H9 (cell line): ENCODE measurements around the gene ZNF718. TPM values are rescaled to one million over a fixed set of nuclear protein-coding genes. Genes with fewer than 3 reads are reported as not detected.

ENCODE experiments used
- DNase-seq: peaks from one replicate; pipeline ENCODE4 v3.0.0-alpha.2; 2017
- H2AFZ ChIP-seq: one replicate; pipeline ENCODE4 v1.6.1; 2013; ENCODE audit warnings: mild to moderate bottlenecking, low read length, control low read depth, moderate library complexity
- H2AK5ac ChIP-seq: 2 replicates; pipeline ENCODE4 v1.6.1; 2013; ENCODE audit warnings: low read length, control low read depth, mixed read lengths; ENCODE audit not compliant: insufficient read length
- H2BK120ac ChIP-seq: one replicate; pipeline ENCODE4 v1.6.1; 2013; ENCODE audit warnings: low read depth, mild to moderate bottlenecking, low read length, control low read depth, inconsistent platforms; ENCODE audit not compliant: poor library complexity, severe bottlenecking
- H2BK12ac ChIP-seq: 2 replicates; pipeline ENCODE4 v1.6.1; 2013; ENCODE audit warnings: low read length, control low read depth, mixed read lengths, low read depth; ENCODE audit not compliant: insufficient read length
- H2BK15ac ChIP-seq: 2 replicates; pipeline ENCODE4 v1.6.1; 2013; ENCODE audit warnings: low read depth, low read length, control low read depth
- H2BK20ac ChIP-seq: one replicate; pipeline ENCODE4 v1.6.1; 2013; ENCODE audit warnings: low read depth, mild to moderate bottlenecking, low read length, control low read depth, inconsistent platforms; ENCODE audit not compliant: poor library complexity, severe bottlenecking
- H2BK5ac ChIP-seq: 2 replicates; pipeline ENCODE4 v1.6.1; 2013; ENCODE audit warnings: low read length, control low read depth, mixed read lengths; ENCODE audit not compliant: insufficient read length
- H3K14ac ChIP-seq: 2 replicates; pipeline ENCODE4 v1.6.1; 2013; ENCODE audit warnings: low read length, control low read depth; ENCODE audit not compliant: insufficient read depth
- H3K18ac ChIP-seq: 2 replicates; pipeline ENCODE4 v1.6.1; 2013; ENCODE audit warnings: low read depth, mild to moderate bottlenecking, mixed read lengths, low read length, control low read depth; ENCODE audit not compliant: insufficient read length
- H3K23ac ChIP-seq: 2 replicates; pipeline ENCODE4 v1.6.1; 2013; ENCODE audit warnings: low read length, control low read depth, mixed read lengths, low read depth; ENCODE audit not compliant: insufficient read length
- H3K23me2 ChIP-seq: 2 replicates; pipeline ENCODE4 v1.6.1; 2013; ENCODE audit warnings: low read depth, mild to moderate bottlenecking, mixed read lengths, low read length, control low read depth; ENCODE audit not compliant: insufficient read length, poor library complexity, severe bottlenecking
- H3K27ac ChIP-seq: 2 replicates; pipeline ENCODE4 v1.5.1; 2013; ENCODE audit warnings: low read length, control low read depth, mixed read lengths, low read depth; ENCODE audit not compliant: insufficient read length
- H3K27me3 ChIP-seq: 2 replicates; pipeline ENCODE4 v1.6.1; 2013; ENCODE audit warnings: low read length, control low read depth, inconsistent platforms; ENCODE audit not compliant: insufficient read depth
- H3K4ac ChIP-seq: 2 replicates; pipeline ENCODE4 v1.6.1; 2013; ENCODE audit warnings: low read depth, mild to moderate bottlenecking, control low read depth, inconsistent platforms, low read length, moderate library complexity
- H3K4me1 ChIP-seq: 2 replicates; pipeline ENCODE4 v1.6.1; 2013; ENCODE audit warnings: low read length, control low read depth, inconsistent platforms; ENCODE audit not compliant: insufficient read depth
- H3K4me2 ChIP-seq: 2 replicates; pipeline ENCODE4 v1.6.1; 2013; ENCODE audit warnings: low read length, control low read depth, mixed read lengths; ENCODE audit not compliant: insufficient read length, insufficient read depth
- H3K56ac ChIP-seq: 2 replicates; pipeline ENCODE4 v1.6.1; 2013; ENCODE audit warnings: low read depth, mild to moderate bottlenecking, mixed read lengths, low read length, control low read depth; ENCODE audit not compliant: insufficient read length
- H3K79me1 ChIP-seq: 2 replicates; pipeline ENCODE4 v1.6.1; 2013; ENCODE audit warnings: low read depth, mild to moderate bottlenecking, moderate library complexity, low read length, control low read depth, inconsistent platforms; ENCODE audit not compliant: insufficient read depth, poor library complexity, severe bottlenecking
- H3K79me2 ChIP-seq: 2 replicates; pipeline ENCODE4 v1.6.1; 2013; ENCODE audit warnings: low read length, control low read depth, inconsistent platforms; ENCODE audit not compliant: insufficient read depth
- H3K9ac ChIP-seq: 2 replicates; pipeline ENCODE4 v1.6.1; 2013; ENCODE audit warnings: low read length, control low read depth, mixed read lengths; ENCODE audit not compliant: insufficient read length; ENCODE audit errors: extremely low read depth
- H3K9me3 ChIP-seq: one replicate; pipeline ENCODE4 v1.6.1; 2013; ENCODE audit warnings: low read depth, low read length, inconsistent platforms; ENCODE audit not compliant: control insufficient read depth
- H3T11ph ChIP-seq: one replicate; pipeline ENCODE4 v1.6.1; 2013; ENCODE audit warnings: mild to moderate bottlenecking, low read length, control low read depth, inconsistent platforms
- H4K20me1 ChIP-seq: one replicate; pipeline ENCODE4 v1.6.1; 2013; ENCODE audit not compliant: control insufficient read depth, insufficient read length, insufficient read depth
- H4K5ac ChIP-seq: 2 replicates; pipeline ENCODE4 v1.6.1; 2013; ENCODE audit warnings: low read depth, mild to moderate bottlenecking, mixed read lengths, low read length, control low read depth; ENCODE audit not compliant: insufficient read length
- H4K8ac ChIP-seq: replicated peaks from 2 replicates; pipeline ENCODE4 v1.6.1; 2013; ENCODE audit warnings: low read length, control low read depth, mixed read lengths, low read depth; ENCODE audit not compliant: insufficient read length
- H4K91ac ChIP-seq: 2 replicates; pipeline ENCODE4 v1.6.1; 2013; ENCODE audit warnings: low read depth, mild to moderate bottlenecking, moderate library complexity, mixed read lengths, low read length, control low read depth; ENCODE audit not compliant: insufficient read length
- H3K27ac Mint-ChIP-seq, 3 experiments: 2 replicates in 2 of 3; 3 replicates in 1 of 3; pipeline ENCODE4 v1.8.0; 2020 to 2021; ENCODE audit warnings: mixed read lengths in 3 of 3, mild to moderate bottlenecking in 1 of 3, moderate library complexity in 1 of 3
- H3K27me3 Mint-ChIP-seq: 2 replicates; pipeline ENCODE4 v1.8.0; 2021; ENCODE audit warnings: low read depth, mild to moderate bottlenecking, moderate library complexity, mixed read lengths
- H3K36me3 Mint-ChIP-seq, 3 experiments: 2 replicates in 2 of 3; 3 replicates in 1 of 3; pipeline ENCODE4 v1.8.0; 2020 to 2021; ENCODE audit warnings: low read depth in 3 of 3, mixed read lengths in 3 of 3; ENCODE audit not compliant: insufficient read depth in 1 of 3
- H3K4me1 Mint-ChIP-seq, 2 experiments: 2 replicates each; pipeline ENCODE4 v1.8.0; 2020; ENCODE audit warnings: mixed read lengths in 2 of 2
- H3K4me3 Mint-ChIP-seq, 2 experiments: 2 replicates in 1 of 2; 3 replicates in 1 of 2; pipeline ENCODE4 v1.8.0; 2020 to 2021; ENCODE audit warnings: mild to moderate bottlenecking in 2 of 2, mixed read lengths in 2 of 2, moderate library complexity in 1 of 2
- H3K9me3 Mint-ChIP-seq, 2 experiments: 2 replicates in 1 of 2; 3 replicates in 1 of 2; pipeline ENCODE4 v1.8.0; 2020; ENCODE audit warnings: mild to moderate bottlenecking in 2 of 2, mixed read lengths in 2 of 2, moderate library complexity in 1 of 2
- WGBS: extraction: QIAGEN DNeasy Blood & Tissue Kit; methylation state at CpG from one replicate; pipeline ENCODE4 v1.1.7; 2013; ENCODE audit warnings: missing lambda C conversion rate, low lambda C conversion rate, mixed read lengths; ENCODE audit not compliant: insufficient read length; ENCODE audit errors: extremely low coverage; 5-methylcytosine and 5-hydroxymethylcytosine counted together
- total RNA-seq: library from RNA; stranded (reverse); gene quantifications from 2 replicates; pipeline ENCODE4 v1.2.1, GENCODE V29; 2021
- TF ChIP-seq, protein P1 (sequence below): fragments of 200-600 bp; sonication (generic); conservative IDR thresholded peaks from 3 replicates; pipeline ENCODE4 v1.8.0; 2021; ENCODE audit warnings: antibody characterized with exemption, mild to moderate bottlenecking

Gene ZNF718
- total RNA-seq, 1 experiment from 2014 or later = 12.5 TPM

DNA sequence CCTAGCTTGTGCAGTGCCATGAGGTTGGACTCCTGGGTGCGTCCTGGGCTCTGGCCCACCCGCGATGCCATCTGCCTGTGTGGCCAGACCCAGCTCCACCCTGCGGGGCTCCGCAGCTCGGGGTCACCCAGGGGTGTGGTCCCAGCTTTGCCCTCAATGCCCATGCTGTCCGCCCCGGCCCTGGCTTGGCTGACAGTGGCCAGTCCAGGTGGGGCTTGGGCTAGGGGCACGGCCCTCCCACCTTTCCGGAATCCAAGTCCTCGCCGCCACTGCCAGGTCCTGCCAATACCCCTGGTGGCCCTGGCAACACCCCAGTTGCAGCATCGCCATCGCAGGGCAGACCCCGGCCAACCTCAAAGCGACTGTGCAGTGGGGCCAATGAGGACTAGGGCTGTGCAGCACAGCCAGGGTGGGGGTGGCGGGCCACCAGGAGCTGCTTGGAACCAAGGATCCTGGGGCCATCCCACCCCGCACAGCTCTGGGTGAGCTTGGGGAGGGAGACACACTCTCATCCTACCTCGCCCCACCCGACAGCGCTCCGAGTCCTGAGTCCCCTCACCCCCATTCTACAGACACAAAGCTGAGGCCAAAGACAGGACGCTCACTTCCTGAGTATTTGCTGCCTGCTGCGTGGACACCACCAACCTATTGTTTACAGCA lies 80.9 kb downstream of the ZNF718 start:
- H3K4me3 Mint-ChIP-seq = no peak overlapping the region
- no peak overlapping the region for H3K27ac Mint-ChIP-seq
- Histone ChIP-seq H2AK5ac (no peak overlapping the region), H2BK20ac (no peak overlapping the region), H2BK5ac (no peak overlapping the region), H3T11ph (no peak overlapping the region), H3K27me3 (no peaks in the 10 kb centered on the region), H3K9ac (no peak overlapping the region), H4K91ac (no peak overlapping the region), H3K14ac (no peak overlapping the region; the same call in 1 of the 2 replicates), H2BK12ac (no peak overlapping the region), H3K79me2 (no peaks in the 10 kb centered on the region), H4K5ac (no peak overlapping the region), H3K79me1 (no peaks in the 10 kb centered on the region), H3K27ac (no peak overlapping the region), H3K9me3 (peaks cover 70% of the 10 kb centered on the region), H3K23me2 (peaks cover 3% of the 10 kb centered on the region), H3K4me2 (no peak overlapping the region), H2BK15ac (no peak overlapping the region), H2AFZ (no peak overlapping the region), H2BK120ac (no peak overlapping the region), H4K8ac (no peak overlapping the region), H3K18ac (no peak overlapping the region), H4K20me1 (no peaks in the 10 kb centered on the region), H3K4me1 (no peaks in the 10 kb centered on the region), H3K23ac (no peak overlapping the region), H3K56ac (no peak overlapping the region), H3K4ac (no peak overlapping the region)
- peaks cover 41 to 70% (median 44%) of the 10 kb centered on the region in 3 experiments for H3K36me3 Mint-ChIP-seq
- TF ChIP-seq, protein P1, sequence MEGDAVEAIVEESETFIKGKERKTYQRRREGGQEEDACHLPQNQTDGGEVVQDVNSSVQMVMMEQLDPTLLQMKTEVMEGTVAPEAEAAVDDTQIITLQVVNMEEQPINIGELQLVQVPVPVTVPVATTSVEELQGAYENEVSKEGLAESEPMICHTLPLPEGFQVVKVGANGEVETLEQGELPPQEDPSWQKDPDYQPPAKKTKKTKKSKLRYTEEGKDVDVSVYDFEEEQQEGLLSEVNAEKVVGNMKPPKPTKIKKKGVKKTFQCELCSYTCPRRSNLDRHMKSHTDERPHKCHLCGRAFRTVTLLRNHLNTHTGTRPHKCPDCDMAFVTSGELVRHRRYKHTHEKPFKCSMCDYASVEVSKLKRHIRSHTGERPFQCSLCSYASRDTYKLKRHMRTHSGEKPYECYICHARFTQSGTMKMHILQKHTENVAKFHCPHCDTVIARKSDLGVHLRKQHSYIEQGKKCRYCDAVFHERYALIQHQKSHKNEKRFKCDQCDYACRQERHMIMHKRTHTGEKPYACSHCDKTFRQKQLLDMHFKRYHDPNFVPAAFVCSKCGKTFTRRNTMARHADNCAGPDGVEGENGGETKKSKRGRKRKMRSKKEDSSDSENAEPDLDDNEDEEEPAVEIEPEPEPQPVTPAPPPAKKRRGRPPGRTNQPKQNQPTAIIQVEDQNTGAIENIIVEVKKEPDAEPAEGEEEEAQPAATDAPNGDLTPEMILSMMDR = no peak
- peaks cover 2% of the 10 kb centered on the region; the same call in 1 of the 2 replicates for H3K27me3 Mint-ChIP-seq
- H3K4me1 Mint-ChIP-seq = no peaks in the 10 kb centered on the region; a peak in 1 of 4 replicates
- no CpG with 5 or more reads among the region's 24 CpGs for WGBS
- DNase-seq = no peak
- H3K9me3 Mint-ChIP-seq = peaks cover 82 to 85% of the 10 kb centered on the region in 2 experiments
